HG03432 (cell line): Measurements from ENCODE around the gene POLG.
"Not testable (repeated sequence)": the region's sequence is repeated elsewhere in the genome, so short reads cannot be mapped to it uniquely, and the experiment has no call there.

Source experiments
- ATAC-seq: cut with Tn5 transposase; IDR thresholded peaks from one replicate; pipeline ENCODE4 v1.9.1; 2021; ENCODE audit warnings: mild to moderate bottlenecking, moderate library complexity; ENCODE audit not compliant: unreplicated experiment

POLG gene

DNA sequence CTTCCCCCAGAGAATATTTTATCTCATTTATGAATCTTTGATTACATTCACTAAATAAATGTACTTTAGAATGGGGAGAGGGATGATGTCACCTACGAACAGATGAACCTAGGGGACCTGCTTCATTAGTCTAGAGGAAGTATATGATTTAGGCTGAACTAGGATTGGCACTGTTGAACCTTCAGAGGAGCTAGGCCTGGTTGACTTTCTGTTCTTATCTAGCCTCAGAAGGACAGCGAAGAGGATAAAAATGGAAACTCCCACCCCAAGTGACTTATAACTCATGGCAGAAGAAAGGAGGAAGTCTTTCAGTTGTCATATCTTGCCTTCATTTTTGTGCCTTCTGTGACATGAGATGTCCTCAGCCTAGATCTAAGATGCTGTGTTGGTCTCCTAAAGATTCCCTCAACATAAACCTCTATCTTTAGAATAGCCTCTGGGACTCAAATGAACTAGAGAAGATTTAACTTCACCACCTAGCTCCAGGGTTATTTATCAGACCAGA lies 42.6 kb downstream of the POLG start:
- no peak for ATAC-seq

DNA sequence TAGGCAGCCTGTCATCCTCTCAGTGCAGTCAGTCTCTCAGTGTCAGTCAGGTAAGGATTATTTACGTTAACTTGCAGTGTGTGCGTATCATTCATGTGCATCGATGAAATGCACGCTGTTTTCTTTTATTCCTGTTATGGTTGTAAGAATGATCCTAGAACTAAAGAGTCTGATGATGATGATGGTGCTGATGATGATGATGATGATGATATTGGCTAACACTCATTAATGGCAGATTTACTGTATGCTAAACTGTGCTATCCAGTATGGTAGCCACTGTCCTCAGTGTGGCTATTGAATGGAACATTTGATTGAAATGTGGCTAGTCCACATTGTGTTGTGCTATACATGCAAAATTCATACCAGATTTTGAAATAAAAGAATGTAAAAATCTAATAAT lies 51.4 kb downstream of the POLG start:
- no peak for ATAC-seq

DNA sequence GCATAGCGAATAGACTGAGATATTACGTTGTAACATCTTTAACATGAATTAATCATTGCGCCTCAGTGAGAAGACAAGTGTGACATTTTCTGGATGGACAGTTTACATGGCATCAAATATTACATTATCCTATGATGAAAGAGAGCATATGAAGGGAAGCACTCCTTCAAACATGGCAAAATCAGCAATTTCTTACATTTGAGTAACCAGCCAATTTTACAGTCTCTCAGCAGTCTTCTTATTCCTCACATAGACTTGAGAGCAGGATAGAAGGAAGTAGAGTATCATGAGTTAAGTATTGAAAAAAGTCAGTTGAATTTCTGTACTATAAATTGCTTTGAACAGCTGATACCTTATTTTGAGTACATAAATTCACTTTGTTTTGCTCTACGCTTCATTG lies 52.0 kb downstream of the POLG start:
- no peak for ATAC-seq

DNA sequence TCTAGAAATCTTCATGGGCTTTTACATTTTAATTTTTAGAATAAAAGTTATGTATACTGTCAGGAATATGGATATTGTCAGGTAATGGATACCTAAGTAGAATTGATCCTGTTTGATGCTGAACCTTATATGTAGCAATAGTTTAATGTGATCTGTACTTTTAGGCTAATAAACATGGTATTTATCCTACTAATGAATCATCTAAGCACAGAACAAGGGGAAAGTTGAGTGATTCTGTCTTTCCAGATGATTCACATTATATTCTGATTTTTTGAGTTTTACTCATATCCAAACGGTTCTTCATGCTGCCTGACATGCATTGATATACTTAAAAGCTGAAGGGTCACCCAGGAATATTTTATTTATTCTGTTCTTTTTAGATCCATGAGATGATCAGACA lies 56.3 kb downstream of the POLG start:
- ATAC-seq, result no peak

- not testable (repeated sequence) for ATAC-seq
Measured at GRCh38 chr15:89277281-89277680, 57.3 kb downstream of the POLG start.
